ENCODE measurements around the gene STAT1. TPM values are rescaled to one million over a fixed set of nuclear protein-coding genes. Genes with fewer than 3 reads are reported as not detected.

The STAT1 gene
- total and polyA plus RNA-seq, 10 of the 15 experiments (the other 5 are each of a cell fraction or from before 2014, with no cell fraction given), result 81.8 to 398 (median 307) TPM

- Histone ChIP-seq H3K9ac (ENCODE audit: control insufficient read depth, insufficient read depth, low read length) (no peak overlapping the region), H4K20me1 (ENCODE audit: control insufficient read depth, insufficient read depth) (peaks cover 13% of the 10 kb centered on the region), H3K9me3 (replicated peaks; ENCODE audit: control insufficient read depth, insufficient read depth, low read length) (no peaks in the 10 kb centered on the region), H3K4me3 (no peak overlapping the region), H3K79me2 (ENCODE audit: control insufficient read depth, insufficient read depth, low read length) (no peaks in the 10 kb centered on the region; the same call in 1 of the 2 replicates), H3K27ac (ENCODE audit: control insufficient read depth, insufficient read depth) (no peak overlapping the region), H3K27me3 (replicated peaks in 1 of 2; ENCODE audit: control insufficient read depth in 2 of 2, insufficient read depth in 2 of 2, low read length in 1 of 2) (no peaks in the 10 kb centered on the region), H3K4me1 (ENCODE audit: control insufficient read depth, insufficient read depth, low read length) (no peaks in the 10 kb centered on the region), H2AFZ (ENCODE audit: control insufficient read depth, low read depth, low read length) (no peak overlapping the region), H3K36me3 (ENCODE audit: control insufficient read depth in 2 of 2, insufficient read depth in 2 of 2, low read length in 1 of 2) (peaks cover 54 to 85% of the 10 kb centered on the region in 2 experiments), H3K4me2 (ENCODE audit: control insufficient read depth, insufficient read depth) (no peak overlapping the region)
- peak; percentile 63 for TF ChIP-seq POLR2A (IDR thresholded peaks at IDR 0.05; ENCODE audit: low read depth, low read length)
- no peak for TF ChIP-seq E2F8 (IDR thresholded peaks at IDR 0.05; ENCODE audit: low read depth, partially characterized antibody)
- peak; percentile 71; the same call in 1 of the 2 replicates for TF ChIP-seq POLR2AphosphoS5 (IDR thresholded peaks at IDR 0.05; ENCODE audit: low read length)
- ChIA-PET RAD21 (ENCODE audit: unreplicated experiment) (interaction anchor here (2.0 kb wide), 1 partner anchor 134 kb away, joined by 4 read pairs; no protein-coding TSS in a partner anchor), POLR2A (interaction anchor here (1.2 kb wide), 2 partner anchors 23 to 45 kb away, joined by 3 read pairs; no protein-coding TSS in a partner anchor), CTCF (interaction anchor here (0.8 to 1.8 kb wide), 4 partner anchors 19 to 203 kb away, joined by 3 to 6 read pairs (median 4); no protein-coding TSS in a partner anchor), SMC1A (ENCODE audit: uncharacterized antibody, unreplicated experiment) (interaction anchor here (0.6 to 1.3 kb wide), 6 partner anchors 12 to 125 kb away, joined by 3 to 7 read pairs (median 3); no protein-coding TSS in a partner anchor)
- no peak for FAIRE-seq
- intact Hi-C loops (cut with micrococcal nuclease; ENCODE audit: unreplicated experiment), result no loop called here
- no TSS peak for BruUV-seq (replicated peaks)
- WGBS (ENCODE audit: insufficient coverage, insufficient replicate concordance, low lambda C conversion rate, missing lambda C conversion rate), result 86% methylated on average over 5 of the region's 5 CpGs
- in situ Hi-C loops (cut with MboI), result no loop called here
- no peak for DNase-seq (ENCODE audit: low read depth, low spot score)
- peak; percentile 18; the same call in 2 of the 3 replicates for ATAC-seq
Observed at GRCh38 chr2:190984595-190984994, 29.4 kb downstream of the STAT1 start.

All from GM12878 (cell line).